ENCODE data around the gene SNRNP25. TPM values are rescaled to one million over a fixed set of nuclear protein-coding genes. Genes with fewer than 3 reads are reported as not detected.

The SNRNP25 gene
- total and polyA plus RNA-seq, 4 donors: 10.3 to 30.9 (median 20.9) TPM

- TF ChIP-seq CTCF (IDR thresholded peaks at IDR 0.05; ENCODE audit: control extremely low read depth, extremely low read depth): no peak
- no peak for ATAC-seq (ENCODE audit: insufficient read depth, low FRiP score)
- H3K36me3 ChIP-seq (ENCODE audit: control insufficient read depth in 4 of 4, insufficient read depth in 4 of 4, low read length in 4 of 4): peaks cover 11 to 16% (median 15%) of the 10 kb centered on the region in 4 donors
- H3K27ac ChIP-seq (ENCODE audit: low read depth in 1 of 2, low read length in 1 of 2): no peak overlapping the region
- no peak for DNase-seq
- H3K4me3 ChIP-seq: no peak overlapping the region
- 93 to 97% methylated on average over 6 of the region's 6 CpGs for WGBS, 2 donors
- no peaks in the 10 kb centered on the region for H3K9me3 ChIP-seq (ENCODE audit: control insufficient read depth in 4 of 4, insufficient read depth in 3 of 4, low read length in 3 of 4)
- H3K4me1 ChIP-seq (ENCODE audit: control insufficient read depth in 5 of 5, insufficient read depth in 5 of 5, low read length in 5 of 5): peaks cover 0 to 15% (median 2%) of the 10 kb centered on the region in 5 donors
- H3K9ac ChIP-seq (ENCODE audit: insufficient read depth in 1 of 2, low read length in 2 of 2): no peak overlapping the region
- no peaks in the 10 kb centered on the region for H3K27me3 ChIP-seq (ENCODE audit: control insufficient read depth in 3 of 3, insufficient read depth in 3 of 3, low read length in 2 of 3)
These were observed 51.9 kb downstream of the SNRNP25 start for GRCh38 chr16:105521-105920.

- 30 to 38% methylated on average over 6 of the region's 6 CpGs for WGBS, 2 donors
- peak; percentile 72 to 88 (median 84) for DNase-seq
- no peak overlapping the region for H3K27ac ChIP-seq (ENCODE audit: low read depth in 1 of 2, low read length in 1 of 2)
These were observed 53.1 kb downstream of the SNRNP25 start for GRCh38 chr16:106623-107324.

More at GRCh38 chr16:106623-107324, 53.1 kb downstream of the SNRNP25 start:
- H3K4me3 ChIP-seq: no peak overlapping the region
- peaks cover 0 to 11% (median 0%) of the 10 kb centered on the region in 5 donors for H3K4me1 ChIP-seq (ENCODE audit: control insufficient read depth in 5 of 5, insufficient read depth in 5 of 5, low read length in 5 of 5)
- no peaks in the 10 kb centered on the region for H3K27me3 ChIP-seq (ENCODE audit: control insufficient read depth in 3 of 3, insufficient read depth in 3 of 3, low read length in 2 of 3)
- H3K9ac ChIP-seq (ENCODE audit: insufficient read depth in 1 of 2, low read length in 2 of 2): no peak overlapping the region
- TF ChIP-seq CTCF (IDR thresholded peaks at IDR 0.05; ENCODE audit: control extremely low read depth, extremely low read depth): peak; percentile 77
- peaks cover 11 to 16% (median 15%) of the 10 kb centered on the region in 4 donors for H3K36me3 ChIP-seq (ENCODE audit: control insufficient read depth in 4 of 4, insufficient read depth in 4 of 4, low read length in 4 of 4)
- no peak for ATAC-seq (ENCODE audit: insufficient read depth, low FRiP score)
- no peaks in the 10 kb centered on the region for H3K9me3 ChIP-seq (ENCODE audit: control insufficient read depth in 4 of 4, insufficient read depth in 3 of 4, low read length in 3 of 4)

Small RNA genes lying within 50 kb of the gene (small RNA-seq; reads per million reads assigned to genes)
- gene MIR6859-4 (ENCODE audit: low replicate concordance) (not detected), gene Z69720.2 (ENCODE audit: low replicate concordance) (not detected)

Other genes with a start within 250 kb of the SNRNP25 start
- gene POLR3K, start 220 bp upstream of the SNRNP25 start, total RNA-seq: 10 to 100 TPM in 1 of 2 donors, 1 to 10 TPM in 1; 4.8 to 12.9 TPM
- gene POLR3K, start 220 bp upstream of the SNRNP25 start, polyA plus RNA-seq: 10 to 100 TPM; 11.1 to 15.7 TPM
- 10 to 100 TPM; 28.5 to 31.4 TPM for gene RHBDF1, start 18.8 kb downstream of the SNRNP25 start, total RNA-seq
- gene RHBDF1, start 18.8 kb downstream of the SNRNP25 start, polyA plus RNA-seq: 10 to 100 TPM; 26.6 to 51.2 TPM
- gene MPG, start 24.4 kb downstream of the SNRNP25 start, total RNA-seq: 10 to 100 TPM; 61.1 to 77.8 TPM
- gene MPG, start 24.4 kb downstream of the SNRNP25 start, polyA plus RNA-seq: 100 to 1,000 TPM in 1 of 2 donors, 10 to 100 TPM in 1; 81.4 to 101 TPM
- 10 to 100 TPM; 21.3 to 34.8 TPM for gene NPRL3, start 84.8 kb downstream of the SNRNP25 start, total RNA-seq
- 10 to 100 TPM; 15.6 to 22.7 TPM for gene NPRL3, start 84.8 kb downstream of the SNRNP25 start, polyA plus RNA-seq
- 1 to 10 TPM in 1 of 2 donors, under 1 TPM in 1; 0.37 to 9.2 TPM for gene HBZ, start 98.8 kb downstream of the SNRNP25 start, total RNA-seq
- gene HBZ, start 98.8 kb downstream of the SNRNP25 start, polyA plus RNA-seq: under 1 TPM in 1 of 2 donors, not detected in 1; 0.09 TPM
- gene HBM, start 112.2 kb downstream of the SNRNP25 start, total RNA-seq: 10 to 100 TPM in 1 of 2 donors, under 1 TPM in 1; 0.61 to 45.7 TPM
- gene HBM, start 112.2 kb downstream of the SNRNP25 start, polyA plus RNA-seq: under 1 TPM in 1 of 2 donors, not detected in 1; 0.73 TPM
- 1,000 to 10,000 TPM in 1 of 2 donors, 100 to 1,000 TPM in 1; 671 to 4,737 TPM for gene HBA2, start 119.0 kb downstream of the SNRNP25 start, total RNA-seq
- 100 to 1,000 TPM; 126 to 973 TPM for gene HBA2, start 119.0 kb downstream of the SNRNP25 start, polyA plus RNA-seq
- 1,000 to 10,000 TPM in 1 of 2 donors, 100 to 1,000 TPM in 1; 627 to 2,695 TPM for gene HBA1, start 122.9 kb downstream of the SNRNP25 start, total RNA-seq
- gene HBA1, start 122.9 kb downstream of the SNRNP25 start, polyA plus RNA-seq: 100 to 1,000 TPM in 1 of 2 donors, 10 to 100 TPM in 1; 38.1 to 273 TPM
- gene HBQ1, start 126.6 kb downstream of the SNRNP25 start, total RNA-seq: 1 to 10 TPM in 1 of 2 donors, not detected in 1; 2.3 TPM
- gene HBQ1, start 126.6 kb downstream of the SNRNP25 start, polyA plus RNA-seq: under 1 TPM in 1 of 2 donors, not detected in 1; 0.35 TPM
- 100 to 1,000 TPM in 1 of 2 donors, 10 to 100 TPM in 1; 56.3 to 115 TPM for gene LUC7L, start 175.6 kb downstream of the SNRNP25 start, total RNA-seq
- gene LUC7L, start 175.6 kb downstream of the SNRNP25 start, polyA plus RNA-seq: 100 to 1,000 TPM in 1 of 2 donors, 10 to 100 TPM in 1; 35.2 to 105 TPM
- gene FAM234A, start 181.0 kb downstream of the SNRNP25 start, total RNA-seq: 10 to 100 TPM; 67.1 to 78.5 TPM
- 10 to 100 TPM; 41.5 to 52.4 TPM for gene FAM234A, start 181.0 kb downstream of the SNRNP25 start, polyA plus RNA-seq
- gene RGS11, start 222.1 kb downstream of the SNRNP25 start, total RNA-seq: 1 to 10 TPM; 2.6 to 3.9 TPM
- 1 to 10 TPM; 1.8 to 5.6 TPM for gene RGS11, start 222.1 kb downstream of the SNRNP25 start, polyA plus RNA-seq
- under 1 TPM in 1 of 2 donors, not detected in 1; 0.58 TPM for gene ARHGDIG, start 226.8 kb downstream of the SNRNP25 start, total RNA-seq
- gene ARHGDIG, start 226.8 kb downstream of the SNRNP25 start, polyA plus RNA-seq: under 1 TPM; 0.07 to 0.26 TPM
- gene PDIA2, start 229.3 kb downstream of the SNRNP25 start, total RNA-seq: under 1 TPM; 0.20 to 0.28 TPM
- under 1 TPM; 0.19 to 0.65 TPM for gene PDIA2, start 229.3 kb downstream of the SNRNP25 start, polyA plus RNA-seq